HS-5 (cell line): ENCODE data around the gene SLC12A7.
"Not testable (repeated sequence)": the region's sequence is repeated elsewhere in the genome, so short reads cannot be mapped to it uniquely, and the experiment has no call there.

Experiments
- DNase-seq: peaks from one replicate; pipeline ENCODE4 v3.0.0-alpha.2; 2012; ENCODE audit warnings: low read depth

SLC12A7 gene

DNA sequence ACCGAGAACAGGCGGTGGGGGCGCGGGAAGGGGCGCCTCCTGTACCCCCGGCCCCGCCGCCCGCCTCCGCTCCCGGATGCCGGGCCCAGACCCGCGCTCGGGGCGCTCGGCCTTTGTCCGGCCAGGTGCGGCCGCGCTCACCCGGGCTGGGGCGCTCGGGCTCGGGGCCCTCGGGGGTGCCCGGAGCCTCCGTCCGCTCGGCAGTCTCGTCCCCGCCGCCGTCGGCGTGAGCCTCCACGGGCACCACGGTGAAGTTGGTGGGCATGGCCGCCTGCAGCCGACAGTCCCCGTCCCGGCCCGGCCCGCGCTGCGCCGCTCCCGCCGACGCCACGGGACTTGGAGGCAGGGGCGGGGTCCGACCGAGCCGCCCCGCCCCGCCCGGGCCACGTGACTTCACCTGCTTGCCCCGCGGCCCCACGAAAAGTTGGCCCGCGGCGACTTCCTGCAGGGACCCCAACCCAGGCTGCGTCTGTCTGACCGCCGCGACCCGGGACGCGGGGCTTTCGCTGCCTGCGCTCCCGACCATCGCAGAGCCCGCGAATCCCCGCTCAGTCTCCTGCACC is at the start of gene SLC12A7:
Gene SLC12A7 (minus strand): TSS at position 337 of the 563 bp plus-strand sequence. CDS start 72 bp downstream, at position 265.
- DNase-seq: no peak

DNA sequence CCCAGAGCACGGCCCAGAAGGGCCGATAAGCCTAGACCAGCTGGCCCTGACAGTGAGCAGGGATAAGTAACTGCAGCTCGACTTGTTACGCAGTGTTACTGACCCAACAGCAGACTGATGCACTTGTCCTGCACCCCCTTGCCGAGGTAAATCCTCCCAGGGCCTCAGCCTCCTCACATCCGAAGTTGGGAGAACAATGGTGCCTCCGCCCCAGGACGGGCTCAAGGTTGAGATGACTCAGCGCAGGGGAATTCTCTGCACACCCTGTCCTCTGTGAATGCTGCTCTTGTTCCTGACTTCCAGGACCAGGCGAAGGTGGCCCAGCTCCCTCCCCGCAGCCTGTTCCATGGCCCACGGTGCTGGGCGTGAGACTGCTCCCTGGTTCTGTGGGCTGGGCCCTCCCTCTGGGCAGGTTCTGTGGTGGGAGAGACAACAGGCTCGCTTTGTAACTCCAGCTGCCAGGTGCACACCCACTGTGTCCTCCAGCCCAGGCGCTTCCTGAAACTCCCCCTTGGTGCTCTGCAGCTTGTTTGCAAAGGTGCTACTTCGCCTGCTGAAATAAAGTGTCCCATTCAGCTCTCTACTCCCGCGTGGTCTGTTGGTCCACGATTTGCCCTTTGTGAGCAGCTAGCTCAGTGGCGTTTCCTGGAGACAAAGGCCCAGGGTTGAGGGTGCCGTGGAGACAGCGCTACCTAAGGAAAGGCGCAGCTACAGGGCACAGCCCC is 49.4 kb upstream of the SLC12A7 start:
- no peak for DNase-seq

DNA sequence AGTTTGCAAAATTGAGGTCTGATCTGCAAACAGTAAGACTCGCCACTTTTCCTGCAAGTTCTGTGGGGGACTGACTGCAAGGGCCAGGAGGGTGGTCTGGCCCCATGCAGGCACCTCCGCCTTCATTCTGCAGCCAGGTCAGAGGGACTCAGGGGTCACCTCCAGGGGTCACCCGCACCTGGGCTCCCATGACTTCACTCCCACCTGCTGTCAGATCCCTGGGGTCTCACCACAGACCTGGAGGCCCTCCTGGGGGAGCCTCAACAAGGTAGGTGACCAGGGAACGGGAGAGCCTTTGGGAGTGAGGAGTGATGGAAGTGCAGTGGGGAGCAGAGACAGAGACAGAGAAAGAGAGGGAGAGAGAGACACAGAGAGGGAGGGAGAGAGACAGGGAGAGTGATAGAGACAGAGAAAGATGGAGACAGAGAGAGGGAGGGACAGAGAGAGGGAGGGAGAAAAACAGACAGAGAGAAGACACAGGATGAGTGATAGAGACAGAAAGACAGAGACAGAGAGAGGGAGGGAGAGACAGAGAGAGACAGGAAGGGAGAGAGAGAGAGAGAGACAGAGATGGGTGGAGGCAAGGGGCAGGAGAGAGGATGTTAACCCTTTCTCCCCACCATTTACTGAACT is 48.0 kb upstream of the SLC12A7 start:
- DNase-seq: no peak

DNA sequence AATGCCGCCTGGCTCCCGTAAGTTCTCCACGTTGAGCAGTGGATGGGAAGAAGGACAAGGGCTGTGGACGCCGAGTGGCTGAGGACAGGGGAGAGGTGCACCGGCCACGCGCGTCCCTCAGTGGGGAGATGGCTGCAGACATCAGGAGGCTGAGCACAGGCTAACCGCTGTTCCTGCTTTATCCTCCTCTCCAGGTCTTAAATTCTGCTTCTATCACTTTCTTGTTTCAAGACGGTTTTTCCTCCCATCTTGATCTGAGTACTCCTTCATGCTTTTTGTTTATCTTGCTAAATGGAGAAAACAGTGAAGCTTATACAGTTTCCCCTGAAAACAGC is 47.4 kb upstream of the SLC12A7 start:
- DNase-seq: no peak

DNA sequence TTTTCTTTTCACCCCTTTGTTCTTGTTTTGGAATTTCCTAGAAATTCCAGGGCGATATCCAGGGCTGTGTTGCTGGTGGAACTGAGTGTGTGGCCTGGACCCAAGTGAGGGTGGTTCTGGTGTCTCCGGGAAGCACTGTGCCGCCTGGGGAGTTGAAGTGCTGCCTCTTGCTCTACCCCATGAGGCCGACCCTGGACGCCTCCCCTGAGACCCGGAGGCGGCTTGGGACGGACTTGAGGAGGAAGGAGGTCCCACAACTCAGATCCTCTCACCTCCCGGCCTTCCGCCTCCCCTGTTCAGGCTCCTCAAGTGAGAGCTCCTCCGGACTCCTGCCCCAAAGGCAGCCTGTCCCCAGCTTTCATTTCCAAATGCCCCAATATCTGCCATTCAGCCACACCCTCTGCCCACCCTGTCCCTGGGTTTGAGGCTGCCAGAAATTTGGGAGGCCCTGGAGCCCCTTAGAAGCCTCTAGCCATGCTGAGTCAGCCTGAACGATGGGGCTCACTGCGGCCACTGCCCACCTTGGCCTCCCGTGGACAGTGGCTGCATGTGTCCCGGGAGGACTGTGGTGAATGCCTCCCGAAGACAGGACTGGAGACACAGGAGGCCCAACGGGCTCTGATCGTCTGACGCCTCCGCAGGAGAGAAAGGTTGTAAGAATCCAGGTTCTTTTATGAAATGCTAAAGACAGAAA is 46.9 kb upstream of the SLC12A7 start:
- no peak for DNase-seq

DNA sequence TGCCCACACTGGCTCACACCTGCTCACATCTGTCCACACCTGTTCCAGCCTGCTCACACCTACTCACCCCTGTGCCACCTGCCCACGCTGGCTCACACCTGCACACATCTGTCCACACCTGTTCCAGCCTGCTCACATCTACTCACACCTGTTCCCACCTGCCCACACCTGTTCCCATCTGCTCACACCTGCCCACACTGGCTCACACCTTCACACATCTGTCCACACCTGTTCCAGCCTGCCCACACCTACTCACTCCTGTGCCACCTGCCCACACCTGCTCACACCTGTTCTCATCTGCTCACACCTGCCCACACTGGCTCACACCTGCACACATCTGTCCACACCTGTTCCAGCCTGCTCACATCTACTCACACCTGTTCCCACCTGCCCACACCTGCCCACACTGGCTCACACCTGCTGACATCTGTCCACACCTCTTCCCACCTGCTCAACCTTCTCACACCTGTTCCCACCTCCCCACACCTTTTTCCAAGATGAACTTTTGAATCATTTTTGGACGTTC is 45.7 kb upstream of the SLC12A7 start:
- DNase-seq: not testable (repeated sequence)

DNA sequence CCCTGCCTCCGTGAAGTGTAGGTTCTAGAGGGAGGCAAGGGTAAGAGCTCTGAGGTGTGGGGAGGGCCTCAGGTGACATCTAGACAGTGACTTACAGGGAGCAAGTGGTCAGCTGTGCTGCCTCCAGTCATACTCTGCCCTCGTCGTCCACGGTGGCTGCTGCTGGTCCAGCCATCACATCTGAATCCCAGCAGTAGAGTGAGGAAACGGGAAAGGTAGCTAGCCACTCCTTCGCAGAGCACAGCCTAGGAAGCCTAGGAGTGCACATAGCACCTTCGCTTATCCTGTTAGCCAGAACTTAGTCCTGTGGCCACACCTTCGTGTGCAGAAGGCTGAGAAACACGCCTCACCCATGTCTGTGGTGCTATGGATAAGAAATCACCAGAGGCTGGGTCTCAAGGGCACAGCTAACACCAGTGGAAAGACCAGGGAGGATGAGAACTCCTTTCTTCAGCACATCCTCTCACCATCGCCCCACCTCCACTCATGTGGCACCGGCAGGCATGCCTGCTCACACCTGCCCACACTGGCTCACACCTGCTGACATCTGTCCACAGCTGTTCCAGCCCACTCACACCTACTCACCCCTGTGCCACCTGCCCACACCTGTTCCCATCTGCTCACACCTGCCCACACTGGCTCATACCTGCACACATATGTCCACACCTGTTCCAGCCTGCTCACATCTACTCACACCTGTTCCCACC is 45.0 kb upstream of the SLC12A7 start:
- DNase-seq: no peak

DNA sequence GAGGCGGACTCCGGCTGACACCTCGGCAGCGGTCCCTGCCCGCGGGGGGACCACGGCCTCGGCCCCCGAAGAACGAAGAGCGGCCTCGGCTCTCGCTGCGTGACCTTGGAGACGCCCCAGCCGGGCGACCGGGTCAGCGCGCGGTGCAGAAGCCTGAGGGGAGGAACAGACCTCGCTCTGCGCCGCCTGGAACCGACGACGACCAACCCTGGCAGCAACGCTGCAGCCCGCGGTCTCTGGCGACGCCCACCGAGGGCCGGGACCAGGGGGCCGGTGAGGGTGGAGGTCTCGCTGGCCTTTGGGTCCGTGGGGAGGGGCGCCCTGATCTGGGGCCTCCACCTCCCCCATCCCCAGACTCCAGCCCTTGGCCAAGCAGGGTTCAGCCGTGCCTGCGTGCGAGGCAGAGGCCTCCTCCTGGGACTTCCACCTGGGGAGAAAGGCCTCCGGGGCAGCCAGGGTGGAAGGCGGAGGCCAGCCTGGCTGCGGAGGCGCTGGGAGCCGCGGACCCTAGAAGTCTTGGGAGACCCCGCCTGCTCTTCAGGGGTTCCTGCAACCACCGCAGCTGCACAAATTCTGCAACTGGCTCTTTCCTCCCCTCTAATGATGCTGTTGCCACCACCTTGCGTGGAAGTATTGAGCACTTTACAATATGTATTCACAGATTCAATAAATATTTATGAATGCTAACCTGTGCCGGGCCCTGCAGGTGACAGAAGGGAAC is 44.3 kb upstream of the SLC12A7 start:
- DNase-seq: no peak

DNA sequence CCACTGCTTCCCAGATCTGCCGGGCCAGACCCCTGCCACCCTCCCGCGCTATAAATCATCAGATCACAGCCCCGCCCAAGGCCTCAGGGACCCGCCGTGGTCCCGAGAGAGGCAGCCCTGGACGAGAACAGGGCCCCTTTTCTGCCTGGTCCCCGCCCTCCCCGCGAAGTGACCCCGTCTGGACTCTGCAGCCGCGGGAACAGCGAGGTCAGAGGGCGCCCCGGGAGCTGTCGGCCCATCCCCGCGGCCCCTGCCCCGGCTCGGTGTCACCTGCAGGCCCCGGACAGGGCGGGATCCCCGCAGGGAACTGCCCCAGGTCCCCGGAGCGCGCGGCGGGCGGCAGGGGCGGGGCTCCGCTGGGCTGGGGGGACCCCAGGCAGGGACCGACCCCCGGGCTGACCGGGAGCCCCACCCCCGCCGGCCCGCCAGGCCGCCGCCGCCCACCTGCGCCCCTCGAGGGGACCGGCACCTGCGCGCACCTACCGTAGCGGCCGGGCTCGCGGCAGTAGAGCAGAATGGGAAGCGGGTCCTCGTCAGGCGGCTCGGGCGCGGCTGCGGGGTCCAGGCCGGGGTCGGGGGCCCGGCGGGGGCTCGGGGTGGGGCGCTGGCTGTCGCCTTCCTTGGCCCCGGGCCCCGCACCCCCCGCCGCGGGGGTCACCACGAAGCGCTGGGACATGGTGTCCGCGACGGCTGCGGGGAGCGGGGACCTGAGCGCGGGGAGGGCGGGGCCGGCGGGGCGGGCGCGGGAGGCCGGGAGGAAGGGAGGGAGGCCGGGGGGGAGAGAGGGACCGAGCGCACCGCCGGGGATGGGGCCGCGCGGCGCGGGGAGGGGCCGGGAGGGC is 43.5 kb upstream of the SLC12A7 start:
- no peak for DNase-seq

DNA sequence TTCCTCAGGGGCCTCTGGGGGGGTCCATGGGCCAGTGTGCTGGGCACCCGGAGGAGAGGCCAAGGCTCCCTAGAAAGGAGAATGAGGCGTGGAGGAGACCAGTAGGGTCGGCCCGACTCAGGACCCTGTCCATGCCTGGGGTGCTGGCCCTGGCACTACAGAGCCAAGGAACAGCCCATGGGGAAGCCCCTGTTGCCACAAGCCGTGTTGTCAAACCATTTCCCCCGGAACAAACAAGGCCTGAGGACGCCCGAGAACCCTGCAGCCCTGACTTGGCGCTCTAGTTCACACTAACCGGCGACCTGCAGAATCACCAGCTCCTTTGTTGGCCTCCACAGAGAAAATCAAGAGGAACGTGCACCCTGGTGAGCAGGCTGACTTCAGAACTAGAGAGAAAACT is 41.6 kb upstream of the SLC12A7 start:
- no peak for DNase-seq

DNA sequence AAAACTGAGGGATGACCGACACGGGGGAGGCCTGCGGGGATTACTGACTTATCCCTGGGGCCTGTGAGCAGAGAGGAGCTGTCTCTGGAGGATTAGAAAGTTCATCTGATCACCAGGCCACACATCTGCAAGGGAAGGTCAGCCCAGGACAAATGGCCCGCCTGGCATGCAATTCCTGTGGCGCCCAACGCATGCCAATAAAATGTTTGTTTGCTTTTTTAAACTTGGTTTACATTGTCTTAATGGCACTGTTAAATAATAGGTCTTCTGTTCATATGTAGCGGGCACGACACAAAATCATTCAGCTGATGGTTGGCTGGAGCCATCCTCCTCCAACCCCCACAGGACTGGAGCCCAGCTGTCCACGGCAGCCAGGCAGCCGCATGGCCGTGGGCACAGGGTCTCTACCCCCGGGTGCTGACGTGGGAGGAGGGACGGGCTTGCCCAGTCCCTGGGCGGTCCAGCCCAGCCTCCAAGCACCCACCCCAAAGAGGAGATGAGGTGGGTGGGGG is 41.0 kb upstream of the SLC12A7 start:
- no peak for DNase-seq

DNA sequence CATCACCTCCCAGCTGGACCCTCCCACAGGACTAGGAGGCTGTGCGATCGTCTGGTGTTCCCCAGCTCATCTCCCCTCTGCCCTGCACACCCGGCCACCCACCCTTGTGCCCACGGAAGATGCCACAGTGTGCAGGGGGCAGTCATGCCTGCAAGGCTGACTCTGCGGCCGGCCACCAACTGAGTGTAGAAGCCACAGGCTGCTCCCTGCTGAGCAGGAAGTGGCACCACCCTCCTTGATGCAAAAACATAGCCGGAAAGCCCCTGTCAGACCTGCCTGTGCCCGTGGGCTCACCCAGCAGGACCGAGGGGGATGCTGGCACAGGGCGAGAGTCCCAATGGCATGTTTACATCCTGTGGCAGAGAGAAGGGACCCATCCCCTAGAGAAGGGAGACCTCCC is 40.3 kb upstream of the SLC12A7 start:
- no peak for DNase-seq

DNA sequence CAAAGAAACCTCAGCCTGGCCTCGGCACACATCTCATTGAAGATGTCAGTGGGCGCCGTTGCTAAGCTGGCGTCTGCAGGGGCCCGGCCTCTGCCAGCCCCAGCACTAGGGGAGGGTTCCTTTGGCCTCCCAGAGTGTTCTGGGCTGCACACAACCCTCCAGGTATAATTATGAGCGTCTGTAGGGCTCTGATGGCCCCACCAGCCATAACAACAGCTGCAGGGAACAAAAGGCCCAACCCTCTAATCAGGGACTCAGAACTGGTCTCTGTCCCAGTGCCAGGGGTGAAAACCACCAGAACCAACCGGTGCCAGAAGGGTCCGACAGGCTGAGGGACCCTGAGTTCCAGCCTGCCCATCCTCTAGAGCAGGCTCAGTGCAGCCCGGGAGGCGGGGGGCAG is 39.5 kb upstream of the SLC12A7 start:
- no peak for DNase-seq

DNA sequence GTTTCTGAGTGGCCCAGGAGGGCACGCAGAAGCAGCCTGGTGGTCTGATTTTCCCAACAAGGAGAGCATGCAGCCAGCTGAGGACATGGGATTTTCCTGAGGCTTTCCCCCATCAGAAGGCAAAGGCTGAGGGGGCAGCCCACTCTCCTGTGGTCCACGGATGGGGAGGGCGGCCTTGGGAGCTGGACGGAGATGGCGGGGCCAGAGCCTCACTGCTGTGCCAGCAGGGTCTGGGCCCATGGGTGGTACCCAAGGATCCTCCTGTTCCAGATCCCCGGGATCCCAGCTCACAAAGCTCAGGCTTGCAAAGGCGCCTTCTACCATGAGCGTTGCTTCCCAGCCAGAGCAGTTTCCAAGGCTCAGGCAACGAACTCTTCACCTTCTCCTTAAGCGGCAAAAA is 39.0 kb upstream of the SLC12A7 start:
- no peak for DNase-seq

DNA sequence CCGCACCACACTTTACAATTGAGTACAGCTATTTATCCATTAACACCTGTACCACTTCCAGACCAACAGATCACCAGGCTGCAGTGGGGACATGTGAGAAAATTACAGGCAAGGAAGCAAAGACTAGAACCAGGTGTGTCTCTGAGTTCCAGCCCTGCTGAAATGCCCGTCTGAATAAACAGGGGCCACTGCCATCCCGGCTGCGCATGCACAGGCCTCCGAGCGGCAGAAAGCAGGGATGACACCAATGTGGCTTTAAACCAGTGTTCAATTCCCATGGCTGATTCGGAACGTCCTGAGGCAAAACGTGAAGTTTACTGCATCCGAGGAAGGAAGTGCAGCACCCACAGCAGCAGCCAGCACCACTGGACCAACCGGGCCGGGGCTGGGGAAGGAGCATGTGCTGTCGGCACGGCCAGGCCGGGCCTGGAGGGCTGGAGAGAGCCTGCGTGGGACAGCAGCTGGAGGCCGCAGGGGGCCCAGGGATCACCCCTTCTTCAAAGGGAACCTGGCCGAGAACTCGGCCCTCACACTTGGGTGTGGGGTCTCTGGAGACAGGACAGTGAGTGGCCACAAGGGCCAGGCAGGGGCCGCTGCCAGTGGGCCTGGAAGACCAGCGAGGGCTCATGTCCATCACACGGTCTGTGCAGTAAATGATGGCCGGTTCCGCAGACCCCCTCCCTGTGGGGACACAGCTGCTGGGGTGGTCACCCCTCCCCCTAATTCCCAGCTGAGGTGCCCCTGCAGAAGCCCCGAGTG is 33.0 kb upstream of the SLC12A7 start:
- no peak for DNase-seq

DNA sequence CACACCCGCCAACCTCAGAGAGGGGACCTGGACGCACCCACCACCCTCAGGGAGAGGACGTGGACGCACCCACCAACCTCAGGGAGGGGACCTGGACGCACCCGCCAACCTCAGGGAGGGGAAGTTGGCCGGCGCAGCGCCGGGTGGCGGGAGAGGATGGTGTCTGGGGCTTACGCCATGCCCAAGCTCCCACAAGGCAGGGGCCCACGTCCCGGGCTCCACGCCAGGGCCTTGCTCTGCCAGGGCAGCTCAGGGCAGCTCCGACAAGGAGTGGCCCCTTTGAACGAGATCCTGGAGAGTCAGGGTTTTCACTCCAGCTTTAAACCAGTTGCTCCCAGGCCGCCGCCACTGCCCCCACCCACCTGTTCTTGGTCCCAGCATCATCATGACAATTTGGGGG is 32.2 kb upstream of the SLC12A7 start:
- no peak for DNase-seq

DNA sequence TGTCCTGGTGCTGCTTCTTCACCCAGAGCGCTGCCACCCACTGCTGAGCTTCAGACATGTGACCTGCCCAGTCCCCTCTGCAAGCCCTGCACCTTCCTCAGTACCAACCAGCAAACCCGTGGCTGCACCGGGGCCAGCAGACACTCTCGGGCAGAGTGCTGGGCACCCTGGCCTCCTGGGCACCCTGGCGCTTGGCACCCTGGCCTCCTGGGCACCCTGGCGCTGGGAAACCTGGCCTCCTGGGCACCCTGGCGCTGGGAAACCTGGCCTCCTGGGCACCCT is 31.7 kb upstream of the SLC12A7 start:
- DNase-seq: no peak

DNA sequence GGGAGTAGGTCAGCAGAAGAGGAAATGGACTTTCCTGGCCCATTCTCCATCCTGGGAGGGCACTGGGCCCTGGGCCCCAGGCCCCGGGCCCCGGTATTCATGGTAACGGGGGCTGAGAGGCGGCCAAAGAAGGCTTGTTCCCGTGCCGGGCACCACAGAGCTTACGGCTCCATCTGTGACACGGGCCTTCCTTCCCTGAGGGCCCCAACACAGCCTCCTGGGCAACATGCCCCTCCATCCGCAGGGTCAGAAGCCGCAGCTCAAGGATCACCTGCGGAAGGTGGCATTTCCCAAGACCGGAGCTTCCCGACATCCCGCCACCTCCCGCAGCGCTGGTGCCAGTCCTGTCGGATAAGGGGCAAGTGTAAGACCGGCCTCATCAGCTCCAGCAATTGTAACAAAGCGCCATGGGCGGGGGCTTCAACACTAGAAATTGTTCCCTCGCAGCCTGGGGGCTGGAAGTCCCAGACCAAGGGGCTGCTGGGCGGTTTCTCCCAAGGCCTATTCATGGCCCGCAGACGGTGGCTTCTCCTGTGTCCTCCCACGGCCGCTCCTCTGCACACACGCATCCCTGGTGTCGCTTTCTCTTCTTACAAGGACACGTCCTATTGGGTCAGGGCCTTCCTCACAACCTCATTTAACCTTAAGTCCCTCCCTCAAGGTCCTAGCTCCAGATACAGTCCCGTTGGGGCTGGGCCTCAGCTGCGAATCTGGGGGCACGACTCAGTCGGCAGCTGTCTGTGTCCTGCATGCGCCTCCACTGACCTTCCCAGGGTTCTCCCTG is 31.2 kb upstream of the SLC12A7 start:
- no peak for DNase-seq

DNA sequence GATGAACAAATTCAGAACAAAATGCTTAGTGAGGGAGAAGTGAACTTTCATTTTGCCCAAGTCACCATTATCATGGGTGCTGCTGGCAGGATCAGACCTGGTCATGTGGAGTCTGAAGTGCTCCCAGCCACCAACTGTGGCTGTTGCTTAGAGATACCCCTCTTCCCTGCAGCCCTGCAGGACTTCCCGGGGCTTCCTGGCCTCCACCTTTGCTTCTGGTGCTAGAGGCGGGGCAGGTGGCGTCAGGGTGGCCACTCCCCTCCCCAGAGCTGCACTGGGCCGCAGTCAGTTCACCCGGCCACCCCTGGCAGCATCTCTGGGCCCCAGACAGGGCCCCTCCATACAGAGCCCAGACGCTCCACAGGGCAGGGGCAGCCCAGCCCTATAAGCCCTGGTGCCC is 30.0 kb upstream of the SLC12A7 start:
- no peak for DNase-seq
